ENCODE measurements around the gene ZBTB40. TPM values are rescaled to one million over a fixed set of nuclear protein-coding genes. Genes with fewer than 3 reads are reported as not detected.
A peak's percentile ranks its signal among the peaks of the same experiment; 100 is the strongest.

ZBTB40 gene
- total RNA-seq, 2 donors from 2014 or later = 11.2 to 20.1 TPM

DNA sequence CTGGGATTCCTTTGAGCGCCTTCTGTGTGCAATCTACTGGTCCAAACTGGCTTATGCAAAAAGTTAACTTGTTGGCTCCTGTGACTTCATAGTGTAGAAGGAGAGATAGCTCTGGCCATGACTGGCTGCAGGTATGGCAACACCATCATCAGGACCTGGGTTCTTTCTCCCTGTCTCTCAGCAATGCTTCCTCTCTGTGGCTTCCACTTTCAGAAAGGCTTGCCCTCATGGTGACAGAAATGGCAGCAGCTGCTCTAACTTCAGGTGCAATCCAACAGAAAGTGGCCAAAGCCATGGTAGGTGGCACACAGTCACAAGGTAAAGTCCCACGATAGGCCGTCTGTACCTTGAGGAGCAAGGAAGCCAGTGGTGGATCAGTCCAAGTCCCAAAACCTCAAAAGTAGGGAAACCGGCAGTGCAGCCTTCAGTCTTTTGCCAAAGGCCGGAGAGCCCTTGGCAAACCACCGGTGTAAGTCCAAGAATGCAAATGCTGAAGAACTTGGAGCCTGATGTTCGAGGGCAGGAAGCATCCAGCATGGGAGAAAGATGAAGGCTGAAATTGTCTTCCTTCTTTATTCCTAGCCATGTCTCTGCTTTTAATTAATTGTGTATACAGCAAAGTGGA, 45.0 kb downstream of the ZBTB40 start:
- TF ChIP-seq POLR2A (IDR thresholded peaks at IDR 0.05) = no peak
- TF ChIP-seq, protein P1, sequence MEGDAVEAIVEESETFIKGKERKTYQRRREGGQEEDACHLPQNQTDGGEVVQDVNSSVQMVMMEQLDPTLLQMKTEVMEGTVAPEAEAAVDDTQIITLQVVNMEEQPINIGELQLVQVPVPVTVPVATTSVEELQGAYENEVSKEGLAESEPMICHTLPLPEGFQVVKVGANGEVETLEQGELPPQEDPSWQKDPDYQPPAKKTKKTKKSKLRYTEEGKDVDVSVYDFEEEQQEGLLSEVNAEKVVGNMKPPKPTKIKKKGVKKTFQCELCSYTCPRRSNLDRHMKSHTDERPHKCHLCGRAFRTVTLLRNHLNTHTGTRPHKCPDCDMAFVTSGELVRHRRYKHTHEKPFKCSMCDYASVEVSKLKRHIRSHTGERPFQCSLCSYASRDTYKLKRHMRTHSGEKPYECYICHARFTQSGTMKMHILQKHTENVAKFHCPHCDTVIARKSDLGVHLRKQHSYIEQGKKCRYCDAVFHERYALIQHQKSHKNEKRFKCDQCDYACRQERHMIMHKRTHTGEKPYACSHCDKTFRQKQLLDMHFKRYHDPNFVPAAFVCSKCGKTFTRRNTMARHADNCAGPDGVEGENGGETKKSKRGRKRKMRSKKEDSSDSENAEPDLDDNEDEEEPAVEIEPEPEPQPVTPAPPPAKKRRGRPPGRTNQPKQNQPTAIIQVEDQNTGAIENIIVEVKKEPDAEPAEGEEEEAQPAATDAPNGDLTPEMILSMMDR (IDR thresholded peaks at IDR 0.05) = no peak
- DNase-seq (peak in 2 of 4 donors; percentile 17 to 47), ATAC-seq (no peak)
- Histone ChIP-seq H3K9me3 (no peaks in the 10 kb centered on the region), H3K4me3 (no peak overlapping the region), H3K27me3 (no peaks in the 10 kb centered on the region), H3K4me1 (peaks cover 39% of the 10 kb centered on the region), H3K36me3 (replicated peaks in 1 of 2; ENCODE audit: insufficient read depth in 1 of 2, low read depth in 2 of 2) (no peaks in the 10 kb centered on the region), H3K27ac (no peak overlapping the region)
- intact Hi-C loops (cut with DNase I) = no loop called here
- 42 to 57% methylated on average over 6 to 7 of the region's 7 CpGs for whole genome bisulfite sequencing, 2 donors

DNA sequence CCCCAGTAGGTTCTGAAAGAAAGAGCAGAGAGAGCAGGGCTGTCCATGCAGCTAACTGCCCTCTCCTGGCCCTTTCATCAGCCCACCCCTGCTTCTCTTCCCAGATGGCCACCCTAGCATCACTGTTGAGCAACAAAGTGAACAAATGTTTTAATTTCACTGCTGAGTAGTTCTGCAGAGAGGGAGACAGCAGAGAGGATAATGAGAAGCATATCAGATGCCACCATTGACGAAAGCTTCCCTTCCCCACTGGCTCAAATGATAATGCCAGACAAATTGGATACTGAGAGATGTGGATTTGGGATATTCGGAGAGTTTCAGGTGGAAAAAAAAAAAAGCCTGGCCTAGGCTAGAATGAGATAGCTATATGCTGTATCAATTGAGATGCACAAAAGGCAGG, 46.8 kb downstream of the ZBTB40 start:
- DNase-seq = no peak
- Histone ChIP-seq H3K27ac (no peak overlapping the region), H3K4me1 (peaks cover 57% of the 10 kb centered on the region), H3K36me3 (replicated peaks in 1 of 2; ENCODE audit: insufficient read depth in 1 of 2, low read depth in 2 of 2) (no peaks in the 10 kb centered on the region), H3K9me3 (no peaks in the 10 kb centered on the region), H3K27me3 (no peaks in the 10 kb centered on the region), H3K4me3 (no peak overlapping the region)
- ATAC-seq = no peak
- TF ChIP-seq, protein P1 (IDR thresholded peaks at IDR 0.05) = no peak
- no peak for TF ChIP-seq POLR2A (IDR thresholded peaks at IDR 0.05)
- intact Hi-C loops (cut with DNase I) = no loop called here
- 71 to 95% methylated on average over 2 of the region's 2 CpGs for WGBS, 2 donors

DNA sequence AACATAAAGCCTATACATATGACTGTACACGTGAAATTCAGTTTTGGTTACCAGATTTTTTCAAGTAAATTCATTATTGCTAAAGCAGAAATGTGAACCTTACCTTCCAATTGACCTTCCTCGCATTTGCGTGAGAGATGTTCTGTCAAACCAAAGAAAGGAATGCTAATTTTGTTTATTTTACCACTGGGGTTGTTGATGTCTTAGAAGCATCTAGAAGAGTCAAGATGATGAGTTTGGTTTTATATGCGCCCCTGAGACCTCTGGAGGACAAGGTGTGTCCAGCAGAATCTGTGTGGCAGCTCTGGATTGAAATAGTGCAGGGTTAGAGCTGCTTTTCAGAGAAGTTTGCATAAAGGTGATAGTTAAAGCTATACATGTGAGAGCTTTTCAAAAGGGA, 48.4 kb downstream of the ZBTB40 start:
- H3K27ac ChIP-seq = peak overlapping the region in 3 of 4 donors; percentile 41 to 44 (median 44)
- no peak for TF ChIP-seq POLR2A (IDR thresholded peaks at IDR 0.05)
- TF ChIP-seq, protein P1 (IDR thresholded peaks at IDR 0.05) = no peak
- H3K9me3 ChIP-seq = no peaks in the 10 kb centered on the region
- no peak overlapping the region for H3K4me3 ChIP-seq
- no peak for DNase-seq
- H3K4me1 ChIP-seq = peaks cover 72% of the 10 kb centered on the region
- H3K27me3 ChIP-seq = no peaks in the 10 kb centered on the region
- H3K36me3 ChIP-seq (replicated peaks in 1 of 2; ENCODE audit: insufficient read depth in 1 of 2, low read depth in 2 of 2) = no peaks in the 10 kb centered on the region
- intact Hi-C loops (cut with DNase I) = no loop called here
- 44 to 53% methylated on average over 4 of the region's 4 CpGs for WGBS, 2 donors
- no peak for ATAC-seq

DNA sequence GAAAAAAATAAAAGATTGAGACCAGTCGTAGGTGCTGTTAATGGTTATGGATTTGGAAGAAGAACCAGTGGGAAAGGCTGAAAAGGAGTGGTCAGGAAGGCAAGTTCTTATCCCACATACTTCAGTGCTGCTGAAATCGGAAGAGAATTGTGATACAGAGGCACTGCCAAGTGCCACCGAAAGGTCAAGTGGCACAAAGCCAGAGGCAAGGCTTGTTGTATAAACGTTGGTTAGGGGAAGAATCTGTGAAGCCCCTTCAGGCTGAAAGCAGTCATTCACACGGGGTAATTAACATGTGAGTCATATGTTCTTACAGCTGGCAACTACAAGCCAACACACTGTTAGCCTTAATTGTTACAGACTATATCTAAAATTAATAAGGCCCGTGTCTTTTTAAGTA, 48.8 kb downstream of the ZBTB40 start:
- TF ChIP-seq, protein P1 (IDR thresholded peaks at IDR 0.05) = peak in 2 of 7 experiments; percentile 10 to 14
- TF ChIP-seq POLR2A (IDR thresholded peaks at IDR 0.05) = no peak
- intact Hi-C loops (cut with DNase I) = no loop called here
- H3K9me3 ChIP-seq = no peaks in the 10 kb centered on the region
- H3K27me3 ChIP-seq = no peaks in the 10 kb centered on the region
- DNase-seq (peak; percentile 69 to 81 (median 72)), ATAC-seq (peak; percentile 67)
- H3K27ac ChIP-seq = peak overlapping the region in 3 of 4 donors; percentile 41 to 44 (median 44)
- H3K4me1 ChIP-seq = peaks cover 76% of the 10 kb centered on the region
- WGBS, 2 donors = 4 to 12% methylated on average over 6 of the region's 6 CpGs
- no peak overlapping the region for H3K4me3 ChIP-seq
- H3K36me3 ChIP-seq (replicated peaks in 1 of 2; ENCODE audit: insufficient read depth in 1 of 2, low read depth in 2 of 2) = no peaks in the 10 kb centered on the region

DNA sequence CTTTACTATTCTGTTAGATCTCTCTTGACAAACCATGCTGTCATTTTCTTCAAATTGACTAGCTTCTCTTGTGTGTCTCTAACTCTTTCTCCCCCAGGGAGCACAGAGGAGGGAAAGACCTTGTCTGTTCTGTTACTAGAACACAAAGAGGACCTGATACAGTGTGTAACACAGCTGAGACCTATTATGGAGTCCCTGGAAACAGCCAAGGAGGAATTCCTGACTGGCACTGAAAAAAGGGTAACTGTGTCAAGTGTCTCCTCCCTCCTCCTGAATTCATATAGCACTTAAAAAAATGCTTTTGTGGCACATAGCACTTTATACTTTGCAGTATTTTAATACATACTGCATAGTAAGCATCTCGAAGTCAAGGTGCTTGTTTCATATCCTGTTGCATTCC, 50.6 kb downstream of the ZBTB40 start:
- Histone ChIP-seq H3K36me3 (replicated peaks in 1 of 2; ENCODE audit: insufficient read depth in 1 of 2, low read depth in 2 of 2) (no peaks in the 10 kb centered on the region), H3K27ac (no peak overlapping the region), H3K9me3 (no peaks in the 10 kb centered on the region), H3K4me1 (peaks cover 83% of the 10 kb centered on the region), H3K4me3 (no peak overlapping the region), H3K27me3 (no peaks in the 10 kb centered on the region)
- 65 to 82% methylated on average over 1 of the region's 1 CpG for WGBS, 2 donors
- DNase-seq (no peak), ATAC-seq (no peak)
- intact Hi-C loops (cut with DNase I) = no loop called here
- TF ChIP-seq, protein P1 (IDR thresholded peaks at IDR 0.05) = no peak
- no peak for TF ChIP-seq POLR2A (IDR thresholded peaks at IDR 0.05)
